H54 (cell line): ENCODE measurements around the gene COL3A1.

Experiments
- DNase-seq: peaks from one replicate; pipeline ENCODE4 v3.0.0; 2011; ENCODE audit warnings: low spot score, mixed read lengths; ENCODE audit not compliant: insufficient read length
- FAIRE-seq: peaks from 3 replicates; lab custom pipeline; 2011; peaks lifted over from hg19 to GRCh38; lab: Jason Lieb, UNC
- POLR2A ChIP-seq: IDR thresholded peaks from 2 replicates; pipeline ENCODE4 v1.6.1; 2011; ENCODE audit warnings: low read depth, mild to moderate bottlenecking, low read length

COL3A1 gene

DNA sequence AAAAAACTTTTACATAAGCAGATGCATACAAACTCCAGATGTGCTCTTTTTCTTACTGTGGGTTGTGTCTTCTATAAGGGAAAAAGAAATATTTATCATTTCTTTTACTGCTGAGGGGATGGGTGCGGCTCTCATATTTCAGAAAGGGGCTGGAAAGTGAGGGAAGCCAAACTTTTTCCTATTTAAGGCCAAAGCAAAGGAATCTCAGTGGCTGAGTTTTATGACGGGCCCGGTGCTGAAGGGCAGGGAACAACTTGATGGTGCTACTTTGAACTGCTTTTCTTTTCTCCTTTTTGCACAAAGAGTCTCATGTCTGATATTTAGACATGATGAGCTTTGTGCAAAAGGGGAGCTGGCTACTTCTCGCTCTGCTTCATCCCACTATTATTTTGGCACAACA lies at the start of gene COL3A1:
Gene COL3A1 (plus strand): TSS at position 210 of the 400 bp plus-strand sequence. CDS start 117 bp downstream, at position 327.
- DNase-seq (no peak), FAIRE-seq (peak; percentile 50)
- no peak for TF ChIP-seq POLR2A

DNA sequence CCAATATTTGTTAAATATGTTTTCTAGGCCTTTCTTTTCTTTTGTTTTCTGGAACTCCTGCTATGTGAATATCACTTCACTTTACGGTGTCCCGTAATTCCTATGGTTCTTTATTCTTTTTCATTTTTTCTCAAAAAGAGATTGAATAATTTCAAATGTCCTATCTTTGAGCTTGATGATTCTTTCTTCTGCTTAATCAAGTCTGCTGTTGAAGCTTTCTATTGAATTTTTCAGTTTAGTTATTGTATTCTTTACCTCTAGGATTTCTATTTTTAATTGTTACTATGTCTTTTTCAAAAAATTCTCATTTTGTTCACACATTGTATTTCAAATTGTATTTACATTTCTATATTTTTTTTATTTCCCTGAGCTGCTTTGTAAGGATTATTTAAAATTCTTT lies 45.5 kb upstream of the COL3A1 start:
- TF ChIP-seq POLR2A = no peak
- no peak for FAIRE-seq
- DNase-seq = no peak

DNA sequence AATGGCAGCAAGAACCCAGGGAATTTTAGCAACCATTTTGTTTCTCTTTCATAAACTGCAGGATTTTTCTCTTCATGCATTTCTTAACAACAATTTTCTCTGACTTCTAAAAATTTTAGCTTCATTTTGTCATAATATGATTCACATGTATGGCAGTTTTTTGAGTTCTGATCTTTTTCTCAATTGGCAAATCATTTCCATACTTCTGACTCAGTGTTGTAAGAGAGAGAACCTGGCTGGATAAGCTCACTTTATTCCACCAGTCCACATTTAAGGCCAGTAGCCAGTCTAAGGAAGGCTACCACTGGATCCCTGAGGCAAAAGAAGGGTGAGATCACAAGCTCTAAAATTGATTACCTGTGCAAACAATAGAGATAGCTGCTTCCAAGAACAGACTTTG lies 42.8 kb upstream of the COL3A1 start:
- DNase-seq (no peak), FAIRE-seq (no peak)
- TF ChIP-seq POLR2A = no peak

DNA sequence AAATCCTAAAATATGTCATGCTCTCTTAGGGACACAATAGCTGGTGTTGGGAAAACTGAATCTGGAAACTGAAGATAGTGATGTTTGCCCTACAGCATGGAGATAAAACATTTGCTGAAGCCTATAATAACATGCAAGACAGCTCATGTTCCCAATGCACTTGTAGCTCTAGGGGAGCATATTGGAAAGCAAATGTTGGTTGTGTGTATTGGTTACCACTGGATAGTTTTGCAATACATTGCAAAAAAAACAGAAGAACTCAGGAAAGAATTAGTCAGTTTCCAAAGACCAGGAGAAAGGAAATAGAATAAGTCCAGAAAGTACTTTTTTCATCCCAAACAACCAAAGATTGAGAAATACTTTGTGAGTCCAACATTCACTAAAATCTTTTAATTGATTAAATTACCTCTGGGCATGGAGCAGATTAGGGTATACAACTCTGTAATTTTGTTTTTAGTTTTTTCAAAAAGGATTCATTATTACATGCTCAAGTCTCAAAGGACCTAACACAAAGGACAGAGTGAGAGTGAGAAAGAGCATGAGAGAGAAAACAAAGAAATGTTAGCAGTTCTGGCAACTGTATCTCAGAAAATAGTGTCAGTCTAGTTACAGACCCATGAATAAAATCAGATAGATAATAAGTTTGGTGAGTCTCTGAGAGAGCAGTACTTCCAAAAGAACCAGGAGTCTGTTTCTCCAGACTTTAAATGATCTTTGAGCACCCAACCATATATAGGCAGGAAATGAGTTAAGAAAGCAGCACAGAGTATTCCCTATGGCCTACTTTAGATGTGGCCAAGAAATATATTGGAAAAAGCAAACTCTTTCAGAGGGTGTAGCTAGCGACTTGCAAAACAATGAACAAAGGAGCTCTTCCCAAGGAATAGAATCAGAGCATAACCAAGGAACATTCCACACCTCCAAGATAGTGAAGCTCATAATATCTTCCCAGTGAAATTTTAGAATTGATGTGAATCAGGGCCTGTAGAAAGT lies 36.6 kb upstream of the COL3A1 start:
- DNase-seq = no peak
- no peak for TF ChIP-seq POLR2A
- FAIRE-seq = peak; percentile 27

- FAIRE-seq (no peak), DNase-seq (no peak)
- TF ChIP-seq POLR2A = no peak
These were observed 34.0 kb upstream of the COL3A1 start for GRCh38 chr2:188940171-188940570.

- TF ChIP-seq POLR2A = no peak
- FAIRE-seq (no peak), DNase-seq (no peak)
These were observed 29.7 kb upstream of the COL3A1 start for GRCh38 chr2:188944442-188944841.

- no peak for TF ChIP-seq POLR2A
- DNase-seq = no peak
- FAIRE-seq = no peak
These were observed 24.9 kb upstream of the COL3A1 start for GRCh38 chr2:188949046-188949818.

DNA sequence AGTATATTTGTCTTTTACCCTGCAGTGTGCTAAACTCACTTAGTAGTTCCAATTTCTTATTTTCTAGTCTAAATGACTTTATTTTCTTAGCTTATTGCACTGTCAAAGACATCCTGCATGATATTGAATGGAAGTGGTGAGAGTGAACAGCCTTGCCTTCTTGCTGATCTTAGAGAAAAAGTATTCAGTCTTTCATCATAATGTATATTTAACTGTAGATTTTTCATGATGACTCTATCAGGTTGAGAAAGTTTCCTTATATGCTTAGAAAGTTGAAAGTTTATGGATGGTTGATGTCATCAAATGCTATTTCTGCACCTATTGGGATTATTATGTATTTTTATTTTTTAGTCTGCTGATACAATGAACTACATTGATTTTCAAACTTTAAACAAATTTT lies 21.3 kb upstream of the COL3A1 start:
- DNase-seq = no peak
- FAIRE-seq = no peak
- TF ChIP-seq POLR2A = no peak

- DNase-seq (no peak), FAIRE-seq (no peak)
- no peak for TF ChIP-seq POLR2A
These were observed 17.9 kb upstream of the COL3A1 start for GRCh38 chr2:188956290-188956689.

- FAIRE-seq (no peak), DNase-seq (no peak)
- no peak for TF ChIP-seq POLR2A
These were observed 17.2 kb upstream of the COL3A1 start for GRCh38 chr2:188956961-188957360.

GRCh38 chr2:188957646-188958045 lies 16.5 kb upstream of the COL3A1 start:
- FAIRE-seq (no peak), DNase-seq (no peak)
- no peak for TF ChIP-seq POLR2A

- FAIRE-seq (no peak), DNase-seq (no peak)
- no peak for TF ChIP-seq POLR2A
These were observed 10.4 kb upstream of the COL3A1 start for GRCh38 chr2:188963741-188964140.

DNA sequence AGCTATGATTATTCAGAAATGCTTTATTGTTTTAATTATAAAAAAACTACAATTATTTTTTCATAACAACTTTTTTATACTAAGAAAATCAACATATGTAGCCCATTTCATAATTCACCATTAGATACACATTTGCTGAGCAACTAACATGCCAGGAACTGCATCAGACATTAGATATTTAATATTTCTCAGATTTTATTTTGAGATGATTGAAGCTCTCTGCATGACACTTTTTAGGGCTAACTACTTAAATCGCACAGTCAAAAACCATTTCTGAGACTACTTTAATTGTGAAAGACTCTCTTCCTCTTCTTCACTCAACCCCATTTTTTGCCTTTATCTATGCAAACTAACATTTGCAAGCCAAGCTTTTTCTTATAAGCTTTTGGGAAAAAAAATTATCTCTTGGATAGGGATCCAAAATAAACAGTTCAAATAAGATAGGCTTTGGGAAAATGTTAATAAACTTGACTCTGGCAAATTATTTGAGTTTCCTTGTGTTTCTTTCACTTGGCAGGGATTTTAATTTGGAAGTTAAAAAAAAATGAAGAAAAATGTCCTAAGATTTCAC lies 9.1 kb upstream of the COL3A1 start:
- TF ChIP-seq POLR2A = no peak
- FAIRE-seq = no peak
- no peak for DNase-seq

DNA sequence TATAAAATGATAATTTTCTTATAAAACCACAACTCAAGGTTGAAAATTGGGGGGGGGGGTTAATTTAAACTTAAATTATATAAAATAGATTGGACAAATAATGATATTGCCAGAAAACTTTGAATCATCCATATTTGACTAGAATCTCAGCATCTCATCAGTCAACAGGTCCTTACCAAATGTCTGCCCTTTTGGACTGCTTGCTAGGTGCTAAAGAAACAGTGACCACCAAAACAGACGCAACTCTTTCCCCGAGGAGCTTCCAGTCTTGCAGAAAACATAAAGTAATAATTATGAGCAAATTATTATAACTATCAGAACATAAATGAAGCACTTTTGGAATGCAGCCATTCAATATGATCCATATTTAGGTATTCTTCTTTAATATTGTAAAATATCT lies 8.6 kb upstream of the COL3A1 start:
- FAIRE-seq = no peak
- DNase-seq = no peak
- no peak for TF ChIP-seq POLR2A

- FAIRE-seq (peak; percentile 72), DNase-seq (no peak)
These were observed 8.0 kb upstream of the COL3A1 start for GRCh38 chr2:188966079-188966571.

More at GRCh38 chr2:188966079-188966571, 8.0 kb upstream of the COL3A1 start:
- no peak for TF ChIP-seq POLR2A
